ENCODE measurements around the gene COMTD1.

The COMTD1 gene

GRCh38 chr10:75245354-75246250 is 9.8 kb upstream of the COMTD1 start:
- H3K4me3 ChIP-seq (ENCODE audit: low read depth, low read length), result no peak overlapping the region

GRCh38 chr10:75244487-75245353 is 9.0 kb upstream of the COMTD1 start:
- no peak overlapping the region for H3K4me3 ChIP-seq (ENCODE audit: low read depth, low read length)

GRCh38 chr10:75243426-75243825 is 7.7 kb upstream of the COMTD1 start:
- no peak overlapping the region for H3K4me3 ChIP-seq (ENCODE audit: low read depth, low read length)

GRCh38 chr10:75240329-75241076 is 4.7 kb upstream of the COMTD1 start:
- no peak overlapping the region for H3K4me3 ChIP-seq (ENCODE audit: low read depth, low read length)

GRCh38 chr10:75239096-75239790 is 3.5 kb upstream of the COMTD1 start:
- no peak overlapping the region for H3K4me3 ChIP-seq (ENCODE audit: low read depth, low read length)

- no peak overlapping the region for H3K4me3 ChIP-seq (ENCODE audit: low read depth, low read length)
Measured at GRCh38 chr10:75238182-75239095, 2.7 kb upstream of the COMTD1 start.

GRCh38 chr10:75236178-75236825 is 545 bp upstream of the COMTD1 start:
- no peak overlapping the region for H3K4me3 ChIP-seq (ENCODE audit: low read depth, low read length)

- H3K4me3 ChIP-seq (ENCODE audit: low read depth, low read length), result peak overlapping the region; percentile 62
Measured at GRCh38 chr10:75234683-75235374, 928 bp downstream of the COMTD1 start.

- H3K4me3 ChIP-seq (ENCODE audit: low read depth, low read length), result peak overlapping the region; percentile 62
Measured at GRCh38 chr10:75234017-75234682, 1.6 kb downstream of the COMTD1 start.

- peak overlapping the region; percentile 20 for H3K4me3 ChIP-seq (ENCODE audit: low read depth, low read length)
Measured at GRCh38 chr10:75233444-75234016, 2.2 kb downstream of the COMTD1 start.

- H3K4me3 ChIP-seq (ENCODE audit: low read depth, low read length), result no peak overlapping the region
Measured at GRCh38 chr10:75231672-75232581, 3.8 kb downstream of the COMTD1 start.

GRCh38 chr10:75230600-75231038 is 5.1 kb downstream of the COMTD1 start:
- no peak overlapping the region for H3K4me3 ChIP-seq (ENCODE audit: low read depth, low read length)

- H3K4me3 ChIP-seq (ENCODE audit: low read depth, low read length), result no peak overlapping the region
Measured at GRCh38 chr10:75229971-75230370, 5.8 kb downstream of the COMTD1 start.

- H3K4me3 ChIP-seq (ENCODE audit: low read depth, low read length), result no peak overlapping the region
Measured at GRCh38 chr10:75228834-75229233, 6.9 kb downstream of the COMTD1 start.

- no peak overlapping the region for H3K4me3 ChIP-seq (ENCODE audit: low read depth, low read length)
Measured at GRCh38 chr10:75228278-75228677, 7.5 kb downstream of the COMTD1 start.

GRCh38 chr10:75226656-75227055 is 9.1 kb downstream of the COMTD1 start:
- H3K4me3 ChIP-seq (ENCODE audit: low read depth, low read length), result no peak overlapping the region

All from iPS-11a (cell line).